Prostate gland (tissue), 2 donors: ENCODE measurements around the gene FOXK2.

Source experiments
- POLR2AphosphoS5 ChIP-seq: sonication (generic); formaldehyde crosslinking; IDR thresholded peaks from one replicate; pipeline ENCODE4 v1.6.1; 2017; ENCODE audit warnings: antibody characterized with exemption
- TF ChIP-seq, protein P1 (sequence below), 4 experiments: fragments of 200-600 bp in 2 of 4; fragments of 450-650 bp in 2 of 4; sonication (generic) in 2 of 4; IDR thresholded peaks; 1 replicate in 3 of 4; 2 replicates in 1 of 4; pipeline ENCODE4 v1.5.1; 2016 to 2019; ENCODE audit warnings: antibody characterized with exemption in 4 of 4, mild to moderate bottlenecking in 2 of 4, moderate library complexity in 2 of 4

DNA sequence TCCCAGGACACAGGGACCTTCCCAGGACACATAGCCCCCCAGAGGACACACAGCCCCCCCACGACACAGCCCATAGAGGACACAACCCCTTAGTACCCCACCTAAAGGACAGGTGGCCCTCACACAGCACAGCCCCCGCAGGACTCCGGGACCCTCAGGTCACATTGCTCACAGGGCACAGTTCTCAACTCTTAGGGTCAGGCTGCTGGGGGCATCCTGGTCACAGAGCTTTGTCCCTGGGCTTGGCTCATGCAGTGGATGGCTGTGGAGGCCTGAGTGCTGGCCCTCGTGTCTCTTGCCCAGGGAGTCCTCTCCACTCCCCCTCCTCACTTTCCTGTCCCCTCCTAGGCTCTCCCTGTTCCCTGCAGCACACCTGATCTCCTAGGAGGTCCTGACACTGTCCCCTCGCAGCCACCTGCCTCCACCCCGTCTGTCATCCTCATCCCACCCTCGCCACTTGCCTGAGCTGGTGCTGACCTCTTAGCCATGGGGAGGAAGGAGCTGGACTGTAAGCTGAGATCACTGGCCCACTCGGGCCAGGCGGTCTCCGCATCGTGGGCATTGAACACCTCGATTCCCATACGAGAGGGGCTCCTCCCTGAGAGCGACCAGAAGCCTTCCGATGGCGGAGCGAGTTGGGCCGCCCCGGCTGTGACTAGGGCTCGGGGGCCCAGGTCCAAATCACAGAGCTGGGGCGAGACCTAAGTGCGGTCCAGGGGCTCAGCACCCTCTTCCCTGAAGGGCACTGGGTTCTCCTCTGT, 130.1 kb downstream of the FOXK2 start:
- TF ChIP-seq, protein P1, sequence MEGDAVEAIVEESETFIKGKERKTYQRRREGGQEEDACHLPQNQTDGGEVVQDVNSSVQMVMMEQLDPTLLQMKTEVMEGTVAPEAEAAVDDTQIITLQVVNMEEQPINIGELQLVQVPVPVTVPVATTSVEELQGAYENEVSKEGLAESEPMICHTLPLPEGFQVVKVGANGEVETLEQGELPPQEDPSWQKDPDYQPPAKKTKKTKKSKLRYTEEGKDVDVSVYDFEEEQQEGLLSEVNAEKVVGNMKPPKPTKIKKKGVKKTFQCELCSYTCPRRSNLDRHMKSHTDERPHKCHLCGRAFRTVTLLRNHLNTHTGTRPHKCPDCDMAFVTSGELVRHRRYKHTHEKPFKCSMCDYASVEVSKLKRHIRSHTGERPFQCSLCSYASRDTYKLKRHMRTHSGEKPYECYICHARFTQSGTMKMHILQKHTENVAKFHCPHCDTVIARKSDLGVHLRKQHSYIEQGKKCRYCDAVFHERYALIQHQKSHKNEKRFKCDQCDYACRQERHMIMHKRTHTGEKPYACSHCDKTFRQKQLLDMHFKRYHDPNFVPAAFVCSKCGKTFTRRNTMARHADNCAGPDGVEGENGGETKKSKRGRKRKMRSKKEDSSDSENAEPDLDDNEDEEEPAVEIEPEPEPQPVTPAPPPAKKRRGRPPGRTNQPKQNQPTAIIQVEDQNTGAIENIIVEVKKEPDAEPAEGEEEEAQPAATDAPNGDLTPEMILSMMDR (IDR thresholded peaks at IDR 0.05): no peak
- no peak for TF ChIP-seq POLR2AphosphoS5
